GM12864 (cell line): ENCODE measurements around the gene CPE.

Source experiments
- DNase-seq: peaks from one replicate; pipeline ENCODE4 v3.0.0-alpha.2; 2011; ENCODE audit warnings: low read depth
- H3K4me3 ChIP-seq: 2 replicates; pipeline ENCODE4 v1.5.1; 2011; ENCODE audit warnings: mild to moderate bottlenecking, low read depth, low read length, control low read depth
- TF ChIP-seq, protein P1 (sequence below): IDR thresholded peaks from 2 replicates; pipeline ENCODE4 v1.5.1; 2011; ENCODE audit warnings: low read depth, mild to moderate bottlenecking, moderate library complexity, low read length, control low read depth, inconsistent platforms; ENCODE audit errors: missing control alignments

CPE gene

DNA sequence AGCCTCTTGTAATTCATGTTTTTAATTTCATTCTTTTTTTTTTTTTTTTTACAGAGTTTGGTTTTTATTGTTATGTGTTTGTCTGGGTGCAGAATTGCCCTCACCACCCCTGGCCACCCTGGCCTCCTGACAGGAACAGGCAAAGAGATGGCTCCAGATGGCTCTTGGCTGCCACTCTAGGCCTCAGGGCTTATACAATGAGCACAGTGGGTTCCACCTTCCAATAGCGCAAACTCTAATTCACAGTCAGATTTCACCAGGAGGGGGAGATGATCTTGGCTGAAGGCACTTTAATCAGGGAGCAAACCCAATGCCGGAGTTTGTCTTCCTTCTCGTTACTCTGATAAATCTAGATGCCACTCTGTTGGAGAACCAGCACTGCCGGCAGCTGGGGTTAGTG, 24.8 kb downstream of the CPE start:
- no peak overlapping the region for H3K4me3 ChIP-seq
- DNase-seq: no peak
- TF ChIP-seq, protein P1, sequence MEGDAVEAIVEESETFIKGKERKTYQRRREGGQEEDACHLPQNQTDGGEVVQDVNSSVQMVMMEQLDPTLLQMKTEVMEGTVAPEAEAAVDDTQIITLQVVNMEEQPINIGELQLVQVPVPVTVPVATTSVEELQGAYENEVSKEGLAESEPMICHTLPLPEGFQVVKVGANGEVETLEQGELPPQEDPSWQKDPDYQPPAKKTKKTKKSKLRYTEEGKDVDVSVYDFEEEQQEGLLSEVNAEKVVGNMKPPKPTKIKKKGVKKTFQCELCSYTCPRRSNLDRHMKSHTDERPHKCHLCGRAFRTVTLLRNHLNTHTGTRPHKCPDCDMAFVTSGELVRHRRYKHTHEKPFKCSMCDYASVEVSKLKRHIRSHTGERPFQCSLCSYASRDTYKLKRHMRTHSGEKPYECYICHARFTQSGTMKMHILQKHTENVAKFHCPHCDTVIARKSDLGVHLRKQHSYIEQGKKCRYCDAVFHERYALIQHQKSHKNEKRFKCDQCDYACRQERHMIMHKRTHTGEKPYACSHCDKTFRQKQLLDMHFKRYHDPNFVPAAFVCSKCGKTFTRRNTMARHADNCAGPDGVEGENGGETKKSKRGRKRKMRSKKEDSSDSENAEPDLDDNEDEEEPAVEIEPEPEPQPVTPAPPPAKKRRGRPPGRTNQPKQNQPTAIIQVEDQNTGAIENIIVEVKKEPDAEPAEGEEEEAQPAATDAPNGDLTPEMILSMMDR: no peak

DNA sequence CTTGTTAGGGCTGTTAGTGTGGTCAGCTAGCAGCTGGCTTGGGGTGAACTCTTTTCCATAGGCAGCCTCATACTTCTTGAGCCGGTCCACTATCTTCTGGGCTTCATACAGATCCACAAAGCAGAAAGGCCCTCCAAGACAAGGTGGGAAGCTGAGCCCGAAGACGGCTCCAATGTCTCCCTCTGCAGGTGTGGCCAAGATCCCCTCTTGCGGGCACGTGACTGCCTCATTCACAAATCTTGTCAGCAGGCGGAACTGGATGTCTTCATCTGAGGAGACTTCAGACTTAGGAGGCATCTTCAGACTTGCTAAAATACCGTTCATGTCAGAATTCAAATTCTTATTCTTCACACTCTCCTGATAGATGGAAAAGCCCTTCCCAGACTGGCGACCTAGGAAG, 25.3 kb downstream of the CPE start:
- no peak for DNase-seq
- TF ChIP-seq, protein P1: no peak
- H3K4me3 ChIP-seq: no peak overlapping the region

DNA sequence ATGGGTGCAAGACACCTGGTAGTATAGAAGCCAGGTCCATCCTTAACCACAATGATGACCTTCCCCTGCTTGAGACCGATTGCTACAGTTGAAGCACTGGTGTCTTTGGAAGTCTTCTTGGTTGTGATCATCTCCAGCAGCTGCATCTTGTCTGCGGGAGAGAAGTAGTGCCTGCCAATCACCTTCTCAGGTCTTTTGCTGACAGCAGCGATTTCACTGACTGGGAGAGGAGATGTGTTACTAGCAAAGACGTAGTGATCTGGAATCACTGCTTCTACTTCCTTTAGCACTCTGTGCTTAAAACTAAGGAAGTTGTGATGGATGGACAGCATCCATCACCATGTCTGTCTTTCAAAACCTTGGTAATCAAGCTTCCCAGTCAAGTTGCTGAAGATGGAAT, 25.9 kb downstream of the CPE start:
- H3K4me3 ChIP-seq: no peak overlapping the region
- DNase-seq: no peak
- TF ChIP-seq, protein P1: no peak

DNA sequence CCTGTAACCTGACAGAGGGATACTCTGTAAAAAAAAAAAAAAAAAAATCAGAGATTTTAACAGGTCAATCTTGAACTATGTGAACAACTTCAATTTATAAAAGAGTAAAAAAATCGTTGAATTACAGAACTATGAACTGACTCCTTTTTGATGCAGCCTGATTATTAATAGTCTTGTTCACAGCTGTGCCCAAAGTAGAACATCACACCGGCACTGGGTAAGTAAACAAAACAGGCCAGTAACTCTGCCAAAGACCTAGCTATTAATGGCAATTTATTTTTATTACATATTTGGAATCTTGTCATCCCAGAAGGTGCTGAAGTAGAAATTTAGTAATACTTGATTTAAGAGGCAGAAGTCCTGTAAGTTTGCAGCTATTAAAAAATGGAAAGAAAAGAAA, 31.4 kb downstream of the CPE start:
- TF ChIP-seq, protein P1: no peak
- no peak overlapping the region for H3K4me3 ChIP-seq
- DNase-seq: no peak

DNA sequence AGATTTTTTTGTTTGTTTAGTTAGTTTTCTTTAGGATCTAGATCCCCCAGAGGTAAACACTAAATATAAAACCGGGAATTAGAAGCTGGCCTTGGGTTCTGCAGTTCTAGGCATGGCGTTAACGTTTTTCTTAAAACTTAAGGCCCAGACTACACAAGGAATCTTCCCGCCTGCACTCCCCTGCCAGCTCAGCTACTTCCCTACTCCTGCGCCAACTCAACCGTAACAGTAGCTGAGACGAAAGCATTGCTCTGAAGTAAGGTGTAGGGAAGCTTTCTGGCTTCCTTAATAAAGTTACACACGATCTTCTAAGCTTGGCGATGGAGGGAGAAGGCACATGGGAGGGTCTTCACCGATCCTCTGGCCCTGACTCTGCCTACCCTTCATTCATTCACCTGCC, 37.1 kb downstream of the CPE start:
- TF ChIP-seq, protein P1: no peak
- DNase-seq: no peak
- no peak overlapping the region for H3K4me3 ChIP-seq

DNA sequence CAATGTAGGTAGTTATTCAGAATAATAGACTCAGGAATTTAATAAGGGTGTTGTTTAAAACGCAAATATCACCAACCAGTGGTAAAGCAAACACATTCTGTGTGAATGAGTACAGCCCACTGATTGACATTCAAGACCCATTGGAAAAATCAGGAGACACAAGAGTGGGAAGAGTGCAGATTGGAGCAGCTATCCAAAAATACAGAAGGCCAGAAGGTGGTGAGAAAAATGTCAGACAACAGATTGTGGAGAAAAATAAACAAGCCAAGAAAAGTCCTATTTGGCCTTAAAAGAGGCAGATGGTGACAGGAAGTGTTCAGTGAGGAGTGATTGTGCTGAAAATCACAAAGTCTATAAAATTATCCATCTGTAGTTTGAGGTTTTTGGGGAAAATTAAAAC, 39.3 kb downstream of the CPE start:
- no peak overlapping the region for H3K4me3 ChIP-seq
- no peak for DNase-seq
- TF ChIP-seq, protein P1: no peak

DNA sequence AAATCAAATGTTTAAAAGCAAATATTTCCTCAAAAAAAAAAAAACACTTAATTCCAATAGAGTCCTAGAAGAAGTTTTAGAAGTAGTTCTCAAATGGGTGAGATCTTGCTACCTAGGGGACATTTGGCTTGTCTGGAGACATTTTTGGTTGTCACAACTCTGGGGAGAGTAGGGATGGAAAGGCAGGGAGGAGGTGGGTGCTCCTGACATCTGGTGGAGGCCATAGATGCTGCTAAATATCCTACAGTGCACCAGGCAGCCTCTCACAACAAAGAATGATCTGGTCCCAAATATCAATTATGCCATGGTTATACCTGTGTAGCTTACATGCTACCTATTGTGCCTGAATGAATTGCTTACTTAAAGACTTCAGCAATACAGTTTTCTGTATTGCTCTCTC, 46.8 kb downstream of the CPE start:
- no peak overlapping the region for H3K4me3 ChIP-seq
- DNase-seq: no peak
- TF ChIP-seq, protein P1: no peak
